DOHH2 (cell line): ENCODE results near the gene CREB3L2.

Source experiments
- H3F3A ChIP-seq: fragments of 200-600 bp; sonication (generic), shearing (Covaris generic); 2 replicates; pipeline ENCODE4 v1.6.0; 2016; ENCODE audit warnings: antibody characterized with exemption, mild to moderate bottlenecking; ENCODE audit not compliant: control insufficient read depth, insufficient read depth
- H3K27ac ChIP-seq: fragments of 200-600 bp; sonication (generic); 2 replicates; pipeline ENCODE4 v1.5.1; 2014; ENCODE audit warnings: low read depth, mild to moderate bottlenecking, low read length, moderate library complexity
- H3K27me3 ChIP-seq: fragments of 200-600 bp; sonication (generic); 2 replicates; pipeline ENCODE4 v1.6.1; 2014; ENCODE audit warnings: mild to moderate bottlenecking, low read length, mixed read lengths; ENCODE audit not compliant: control insufficient read depth
- H3K36me3 ChIP-seq: fragments of 200-600 bp; sonication (generic); 2 replicates; pipeline ENCODE4 v1.6.1; 2014; ENCODE audit warnings: mild to moderate bottlenecking, low read length, moderate library complexity, mixed read lengths; ENCODE audit not compliant: control insufficient read depth
- H3K4me1 ChIP-seq: fragments of 200-600 bp; sonication (generic); 2 replicates; pipeline ENCODE4 v1.6.1; 2014; ENCODE audit warnings: mild to moderate bottlenecking, low read length, mixed read lengths; ENCODE audit not compliant: control insufficient read depth
- H3K4me2 ChIP-seq: fragments of 200-600 bp; sonication (generic); 2 replicates; pipeline ENCODE4 v1.6.0; 2014; ENCODE audit warnings: mild to moderate bottlenecking, low read length, moderate library complexity
- H3K4me3 ChIP-seq: fragments of 200-600 bp; sonication (generic); 2 replicates; pipeline ENCODE4 v1.5.1; 2014; ENCODE audit warnings: mild to moderate bottlenecking, low read length, mixed read lengths
- H3K79me2 ChIP-seq: fragments of 200-600 bp; sonication (generic); 2 replicates; pipeline ENCODE4 v1.6.1; 2014; ENCODE audit warnings: mild to moderate bottlenecking, low read length, mixed read lengths; ENCODE audit not compliant: control insufficient read depth
- H3K9me2 ChIP-seq: fragments of 200-600 bp; sonication (generic); replicated peaks from 2 replicates; pipeline ENCODE4 v1.6.1; 2014; ENCODE audit warnings: mild to moderate bottlenecking, low read length, mixed read lengths; ENCODE audit not compliant: control insufficient read depth
- H3K9me3 ChIP-seq: fragments of 200-600 bp; sonication (generic); 2 replicates; pipeline ENCODE4 v1.6.1; 2014; ENCODE audit warnings: antibody characterized with exemption, low read length, mixed read lengths; ENCODE audit not compliant: control insufficient read depth, insufficient read depth
- H4K20me1 ChIP-seq: fragments of 200-600 bp; sonication (generic); 2 replicates; pipeline ENCODE4 v1.6.0; 2014; ENCODE audit warnings: low read depth, mild to moderate bottlenecking, antibody characterized with exemption, low read length, moderate library complexity; ENCODE audit not compliant: control insufficient read depth, insufficient read depth
- EZH2phosphoT487 ChIP-seq: fragments of 200-600 bp; sonication (generic); IDR thresholded peaks from 2 replicates; pipeline ENCODE4 v1.6.1; 2017; ENCODE audit warnings: borderline replicate concordance, mild to moderate bottlenecking, antibody characterized with exemption, low read length, moderate library complexity, mixed read lengths
- TF ChIP-seq, protein P1 (sequence below): fragments of 200-600 bp; sonication (generic); IDR thresholded peaks from one replicate; pipeline ENCODE4 v1.5.1; 2014; ENCODE audit warnings: antibody characterized with exemption, mild to moderate bottlenecking, low read depth, low read length; ENCODE audit not compliant: poor library complexity, severe bottlenecking

Gene CREB3L2

DNA sequence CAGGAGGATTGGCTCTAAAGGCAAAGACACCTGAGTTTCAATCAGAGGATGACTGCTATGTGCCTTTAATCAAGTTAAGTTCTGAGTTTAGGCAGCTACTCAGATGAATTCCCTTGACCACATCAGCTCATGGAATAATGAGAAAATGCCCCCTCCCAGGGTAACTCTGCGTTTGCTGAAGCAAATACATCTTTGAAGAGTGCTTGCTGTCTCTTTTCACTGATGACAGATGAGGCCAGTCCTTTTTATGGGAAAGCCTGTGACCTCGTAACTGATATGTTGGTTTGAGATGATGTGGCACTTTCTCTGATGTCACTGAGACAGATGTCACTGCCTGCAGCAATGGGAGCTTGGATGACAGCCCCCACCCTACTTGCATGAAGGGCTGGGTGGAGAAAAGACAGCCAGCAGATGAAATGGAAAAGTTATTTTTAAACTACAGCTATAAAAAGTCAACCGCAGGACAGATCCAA is 111.4 kb downstream of the CREB3L2 start:
- Histone ChIP-seq H3K27me3 (no peaks in the 10 kb centered on the region), H3F3A (no peaks in the 10 kb centered on the region), H3K36me3 (no peaks in the 10 kb centered on the region), H4K20me1 (no peaks in the 10 kb centered on the region), H3K4me3 (no peak overlapping the region), H3K79me2 (no peaks in the 10 kb centered on the region), H3K4me2 (no peak overlapping the region), H3K27ac (no peak overlapping the region), H3K9me2 (no peaks in the 10 kb centered on the region), H3K4me1 (no peaks in the 10 kb centered on the region), H3K9me3 (no peaks in the 10 kb centered on the region)
- TF ChIP-seq, protein P1, sequence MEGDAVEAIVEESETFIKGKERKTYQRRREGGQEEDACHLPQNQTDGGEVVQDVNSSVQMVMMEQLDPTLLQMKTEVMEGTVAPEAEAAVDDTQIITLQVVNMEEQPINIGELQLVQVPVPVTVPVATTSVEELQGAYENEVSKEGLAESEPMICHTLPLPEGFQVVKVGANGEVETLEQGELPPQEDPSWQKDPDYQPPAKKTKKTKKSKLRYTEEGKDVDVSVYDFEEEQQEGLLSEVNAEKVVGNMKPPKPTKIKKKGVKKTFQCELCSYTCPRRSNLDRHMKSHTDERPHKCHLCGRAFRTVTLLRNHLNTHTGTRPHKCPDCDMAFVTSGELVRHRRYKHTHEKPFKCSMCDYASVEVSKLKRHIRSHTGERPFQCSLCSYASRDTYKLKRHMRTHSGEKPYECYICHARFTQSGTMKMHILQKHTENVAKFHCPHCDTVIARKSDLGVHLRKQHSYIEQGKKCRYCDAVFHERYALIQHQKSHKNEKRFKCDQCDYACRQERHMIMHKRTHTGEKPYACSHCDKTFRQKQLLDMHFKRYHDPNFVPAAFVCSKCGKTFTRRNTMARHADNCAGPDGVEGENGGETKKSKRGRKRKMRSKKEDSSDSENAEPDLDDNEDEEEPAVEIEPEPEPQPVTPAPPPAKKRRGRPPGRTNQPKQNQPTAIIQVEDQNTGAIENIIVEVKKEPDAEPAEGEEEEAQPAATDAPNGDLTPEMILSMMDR: no peak
- TF ChIP-seq EZH2phosphoT487: no peak

DNA sequence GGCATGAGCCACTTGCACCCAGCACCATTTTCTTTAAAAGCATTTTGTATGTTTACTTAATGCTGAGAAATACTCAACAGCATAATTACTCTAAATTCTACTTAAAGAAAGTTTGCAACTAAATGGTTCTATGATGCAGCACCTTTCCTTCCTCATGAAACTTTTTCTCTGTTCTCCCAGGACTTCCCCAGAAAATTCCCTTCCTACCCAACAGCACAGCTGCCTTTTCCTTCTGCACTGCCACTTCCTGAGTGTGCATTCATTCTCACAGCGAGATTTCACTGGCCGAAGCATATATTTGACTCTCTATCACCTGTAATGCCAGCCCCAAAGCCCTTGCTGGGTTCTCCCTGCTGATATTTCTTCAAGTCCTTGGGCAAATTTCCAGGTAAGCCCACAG is 113.6 kb downstream of the CREB3L2 start:
- H3K9me2 ChIP-seq: no peaks in the 10 kb centered on the region
- H3K9me3 ChIP-seq: no peaks in the 10 kb centered on the region
- H4K20me1 ChIP-seq: no peaks in the 10 kb centered on the region
- no peaks in the 10 kb centered on the region for H3F3A ChIP-seq
- no peaks in the 10 kb centered on the region for H3K36me3 ChIP-seq
- H3K4me1 ChIP-seq: no peaks in the 10 kb centered on the region
- no peak overlapping the region for H3K27ac ChIP-seq
- no peak overlapping the region for H3K4me3 ChIP-seq
- TF ChIP-seq, protein P1: no peak
- no peak for TF ChIP-seq EZH2phosphoT487
- no peaks in the 10 kb centered on the region for H3K27me3 ChIP-seq
- H3K79me2 ChIP-seq: no peaks in the 10 kb centered on the region
- no peak overlapping the region for H3K4me2 ChIP-seq

DNA sequence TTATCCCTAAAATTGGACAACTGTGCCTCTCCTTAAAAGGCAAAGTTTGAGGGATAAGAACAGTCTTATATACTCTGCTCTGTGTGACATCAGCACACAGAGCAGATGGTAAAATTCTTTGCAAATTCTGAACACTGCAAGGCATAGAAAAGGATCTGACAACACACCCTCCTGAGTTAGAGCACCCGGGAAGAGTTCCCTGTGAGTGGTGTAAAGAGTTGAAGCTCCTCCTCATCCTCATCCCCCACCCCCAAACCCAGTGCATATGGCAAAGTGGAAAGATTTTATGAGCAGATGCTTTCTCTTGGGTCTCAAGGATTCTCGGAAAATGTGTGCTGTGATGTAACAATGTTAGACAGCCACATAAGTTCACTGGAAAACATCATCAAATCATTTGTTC is 115.1 kb downstream of the CREB3L2 start:
- H3K4me2 ChIP-seq: no peak overlapping the region
- TF ChIP-seq EZH2phosphoT487: no peak
- TF ChIP-seq, protein P1: no peak
- H3K9me2 ChIP-seq: no peaks in the 10 kb centered on the region
- H3K27me3 ChIP-seq: no peaks in the 10 kb centered on the region
- H3K4me1 ChIP-seq: no peaks in the 10 kb centered on the region
- H3K79me2 ChIP-seq: no peaks in the 10 kb centered on the region
- H3K9me3 ChIP-seq: no peaks in the 10 kb centered on the region
- no peak overlapping the region for H3K27ac ChIP-seq
- no peak overlapping the region for H3K4me3 ChIP-seq
- H3F3A ChIP-seq: no peaks in the 10 kb centered on the region
- H3K36me3 ChIP-seq: no peaks in the 10 kb centered on the region
- no peaks in the 10 kb centered on the region for H4K20me1 ChIP-seq

DNA sequence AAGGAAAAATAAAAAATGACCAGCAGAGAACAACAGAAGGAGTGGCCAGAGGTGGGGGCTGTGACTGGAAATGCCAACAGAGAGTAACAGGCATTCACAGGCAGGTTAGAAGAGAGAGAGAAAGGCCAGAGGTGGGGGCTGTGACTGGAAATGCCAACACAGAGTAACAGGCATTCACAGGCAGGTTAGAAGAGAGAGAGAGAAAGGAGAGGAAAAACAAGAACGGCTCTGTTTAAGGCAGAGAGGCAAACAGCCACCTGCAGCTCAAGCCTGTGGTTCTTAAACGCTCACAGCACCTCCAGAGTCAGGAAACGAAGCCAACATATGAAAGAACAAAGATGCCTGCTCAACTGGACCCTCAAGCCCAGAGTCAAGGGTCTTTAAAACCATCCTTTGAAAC is 115.6 kb downstream of the CREB3L2 start:
- Histone ChIP-seq H3K4me2 (no peak overlapping the region), H3K9me3 (no peaks in the 10 kb centered on the region), H4K20me1 (no peaks in the 10 kb centered on the region), H3K9me2 (no peaks in the 10 kb centered on the region), H3K79me2 (no peaks in the 10 kb centered on the region), H3K36me3 (no peaks in the 10 kb centered on the region), H3K4me1 (no peaks in the 10 kb centered on the region), H3K27ac (no peak overlapping the region), H3F3A (no peaks in the 10 kb centered on the region), H3K4me3 (no peak overlapping the region), H3K27me3 (no peaks in the 10 kb centered on the region)
- TF ChIP-seq EZH2phosphoT487: no peak
- TF ChIP-seq, protein P1: no peak
